Astrocyte of the hippocampus (primary cell): ENCODE results near the gene SCYGR3.
"Not testable (repeated sequence)": the region's sequence is repeated elsewhere in the genome, so short reads cannot be mapped to it uniquely, and the experiment has no call there.

ENCODE experiments used
- DNase-seq: peaks from one replicate; pipeline ENCODE4 v3.0.0; 2011; ENCODE audit warnings: low read depth, low spot score

SCYGR3 gene

GRCh38 chr2:227613272-227613660 is 1.4 kb downstream of the SCYGR3 start:
- DNase-seq: no peak

- DNase-seq: no peak
Measured at GRCh38 chr2:227612546-227613271, 1.9 kb downstream of the SCYGR3 start.

GRCh38 chr2:227610123-227610522 is 4.5 kb downstream of the SCYGR3 start:
- DNase-seq: no peak

- no peak for DNase-seq
Measured at GRCh38 chr2:227608561-227609338, 5.9 kb downstream of the SCYGR3 start.

GRCh38 chr2:227607941-227608340 is 6.7 kb downstream of the SCYGR3 start:
- DNase-seq: no peak

GRCh38 chr2:227606476-227606875 is 8.2 kb downstream of the SCYGR3 start:
- DNase-seq: no peak

- no peak for DNase-seq
Measured at GRCh38 chr2:227602358-227602757, 12.3 kb downstream of the SCYGR3 start.

- DNase-seq: not testable (repeated sequence)
Measured at GRCh38 chr2:227598835-227599503, 15.7 kb downstream of the SCYGR3 start, which contains the start of gene SCYGR2. SCYGR2 (plus strand) TSS chr2:227598893; CDS start chr2:227598893, 0 bp downstream.

GRCh38 chr2:227597998-227598397 is 16.6 kb downstream of the SCYGR3 start:
- peak; percentile 50 for DNase-seq

GRCh38 chr2:227597036-227597435 is 17.6 kb downstream of the SCYGR3 start:
- DNase-seq: no peak

- DNase-seq: no peak
Measured at GRCh38 chr2:227595797-227596196, 18.8 kb downstream of the SCYGR3 start.

- DNase-seq: no peak
Measured at GRCh38 chr2:227592694-227593387, 21.8 kb downstream of the SCYGR3 start.

GRCh38 chr2:227582369-227582768 is 32.3 kb downstream of the SCYGR3 start:
- no peak for DNase-seq

- no peak for DNase-seq
Measured at GRCh38 chr2:227579791-227580190, 34.8 kb downstream of the SCYGR3 start.

- no peak for DNase-seq
Measured at GRCh38 chr2:227578642-227579041, 36.0 kb downstream of the SCYGR3 start.

GRCh38 chr2:227577555-227577954 is 37.1 kb downstream of the SCYGR3 start:
- no peak for DNase-seq

GRCh38 chr2:227576812-227577211 is 37.8 kb downstream of the SCYGR3 start:
- no peak for DNase-seq

- no peak for DNase-seq
Measured at GRCh38 chr2:227576110-227576509, 38.5 kb downstream of the SCYGR3 start.

GRCh38 chr2:227570615-227571014 is 44.0 kb downstream of the SCYGR3 start:
- DNase-seq: no peak

GRCh38 chr2:227568852-227569169 is 45.8 kb downstream of the SCYGR3 start:
- no peak for DNase-seq

GRCh38 chr2:227566012-227566411 is 48.6 kb downstream of the SCYGR3 start:
- DNase-seq: no peak

- DNase-seq: no peak
Measured at GRCh38 chr2:227565080-227565479, 49.6 kb downstream of the SCYGR3 start.
